Measurements from ENCODE around the gene NOM1. TPM values are rescaled to one million over a fixed set of nuclear protein-coding genes. Genes with fewer than 3 reads are reported as not detected.
A peak's percentile ranks its signal among the peaks of the same experiment; 100 is the strongest.

Gene NOM1
- total and polyA plus RNA-seq, 2 experiments from 2014 or later: 9.2 to 17.9 TPM

DNA sequence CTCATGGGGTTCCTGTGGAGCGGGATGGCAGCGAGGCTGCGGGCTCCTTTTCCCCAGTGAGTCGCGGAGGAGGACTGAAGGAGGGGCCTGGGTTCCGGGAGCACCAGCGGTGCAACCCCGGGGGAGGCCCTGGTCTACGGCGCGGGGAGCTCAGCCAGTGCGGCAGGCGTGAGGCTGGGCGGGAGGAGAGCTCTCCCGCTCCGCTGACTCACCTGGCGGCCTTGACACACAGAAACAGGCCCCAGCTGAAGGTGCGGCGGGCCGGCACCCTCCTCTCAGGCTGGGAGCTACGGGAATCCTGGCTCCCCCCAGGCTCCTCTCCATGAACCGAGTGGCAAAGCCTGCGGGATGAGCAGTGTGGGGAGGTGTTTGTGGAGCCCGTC lies 6.8 kb upstream of the NOM1 start:
- H3K4me1 ChIP-seq (ENCODE audit: insufficient read depth): no peaks in the 10 kb centered on the region
- in situ Hi-C loops (cut with MboI): no loop called here
- H3K27ac ChIP-seq: no peak overlapping the region
- H3K9me2 ChIP-seq (ENCODE audit: insufficient read depth): no peaks in the 10 kb centered on the region
- 21 to 27% methylated on average over 18 to 22 of the region's 24 CpGs for WGBS, 2 experiments (ENCODE audit: low coverage in 1 of 2, low lambda C conversion rate in 2 of 2, missing lambda C conversion rate in 2 of 2)
- H2AFZ ChIP-seq: no peak overlapping the region
- no peak overlapping the region for H3K4me2 ChIP-seq (ENCODE audit: unreplicated experiment)
- H4K20me1 ChIP-seq (ENCODE audit: insufficient read depth): no peaks in the 10 kb centered on the region
- TF ChIP-seq EZH2 (IDR thresholded peaks at IDR 0.05; ENCODE audit: insufficient read depth, poor library complexity, severe bottlenecking) (no peak), EZH2phosphoT487 (IDR thresholded peaks at IDR 0.05; ENCODE audit: insufficient read depth, low read depth) (no peak)
- H3K36me3 ChIP-seq (ENCODE audit: low read depth): no peaks in the 10 kb centered on the region
- no peak overlapping the region for H3K4me3 ChIP-seq
- no peaks in the 10 kb centered on the region for H3F3A ChIP-seq (ENCODE audit: insufficient read depth)
- DNase-seq: peak; percentile 22
- H3K9ac ChIP-seq: no peak overlapping the region
- no peaks in the 10 kb centered on the region for H3K79me2 ChIP-seq (ENCODE audit: insufficient read depth)
- H3K27me3 ChIP-seq (replicated peaks; ENCODE audit: insufficient read depth): peaks cover 23% of the 10 kb centered on the region
- no peaks in the 10 kb centered on the region for H3K9me3 ChIP-seq (ENCODE audit: low read depth)

DNA sequence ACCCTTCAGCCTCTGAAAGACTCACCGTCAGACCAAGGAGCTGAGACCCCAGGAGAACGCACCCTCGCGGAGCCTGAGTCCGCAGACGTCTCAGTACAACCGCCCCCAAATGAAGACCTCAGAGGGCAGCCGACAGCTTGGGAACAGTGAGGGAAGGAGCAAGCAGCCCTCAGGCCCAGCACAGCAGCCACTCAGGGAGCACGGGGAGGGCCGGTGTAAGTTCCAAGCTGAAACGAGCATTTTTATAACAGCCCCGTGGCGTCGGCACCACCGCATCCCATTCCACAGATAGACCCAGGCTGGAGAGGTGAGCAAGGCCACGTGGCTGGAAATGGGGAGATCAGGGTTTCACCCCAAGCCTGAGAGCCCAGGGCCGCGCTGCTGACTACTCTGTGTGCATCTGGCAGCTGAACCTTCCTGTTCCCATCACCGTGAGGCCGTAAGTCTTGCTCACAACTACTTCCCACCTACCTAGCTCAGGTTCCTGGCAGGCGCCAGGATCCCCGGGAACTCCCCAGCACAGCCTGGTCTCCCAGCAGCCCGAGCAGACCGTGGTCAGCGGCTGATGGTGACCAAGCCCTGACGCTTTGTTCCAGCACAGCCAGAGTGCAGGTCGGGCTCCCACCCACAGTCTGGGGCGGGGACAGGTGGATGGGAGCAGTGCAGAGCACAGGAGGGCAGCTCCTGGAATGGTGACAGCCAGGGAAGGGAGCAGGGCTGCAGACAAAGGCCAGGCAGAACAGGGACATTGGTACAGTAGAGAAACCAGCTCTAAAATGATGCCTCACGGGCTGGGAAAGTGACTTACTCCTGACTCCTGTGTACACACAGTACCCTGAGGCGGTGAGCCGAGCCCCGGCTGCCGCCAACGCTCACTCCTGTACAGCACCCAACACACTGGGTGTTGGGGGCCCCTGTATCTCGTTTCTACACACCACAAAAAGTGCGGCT lies 6.1 kb upstream of the NOM1 start:
- no peaks in the 10 kb centered on the region for H3K9me3 ChIP-seq (ENCODE audit: low read depth)
- no peak overlapping the region for H3K4me2 ChIP-seq (ENCODE audit: unreplicated experiment)
- H3K27ac ChIP-seq: no peak overlapping the region
- peak; percentile 14 for DNase-seq
- no peak for TF ChIP-seq EZH2phosphoT487 (IDR thresholded peaks at IDR 0.05; ENCODE audit: insufficient read depth, low read depth)
- no peak for TF ChIP-seq EZH2 (IDR thresholded peaks at IDR 0.05; ENCODE audit: insufficient read depth, poor library complexity, severe bottlenecking)
- H3K4me3 ChIP-seq: no peak overlapping the region
- H4K20me1 ChIP-seq (ENCODE audit: insufficient read depth): no peaks in the 10 kb centered on the region
- no peaks in the 10 kb centered on the region for H3K9me2 ChIP-seq (ENCODE audit: insufficient read depth)
- H3K36me3 ChIP-seq (ENCODE audit: low read depth): no peaks in the 10 kb centered on the region
- H3K4me1 ChIP-seq (ENCODE audit: insufficient read depth): no peaks in the 10 kb centered on the region
- no peaks in the 10 kb centered on the region for H3F3A ChIP-seq (ENCODE audit: insufficient read depth)
- no peak overlapping the region for H2AFZ ChIP-seq
- H3K79me2 ChIP-seq (ENCODE audit: insufficient read depth): no peaks in the 10 kb centered on the region
- in situ Hi-C loops (cut with MboI): no loop called here
- WGBS, 2 experiments (ENCODE audit: low coverage in 1 of 2, low lambda C conversion rate in 2 of 2, missing lambda C conversion rate in 2 of 2): 21 to 26% methylated on average over 33 to 36 of the region's 36 CpGs
- no peak overlapping the region for H3K9ac ChIP-seq
- peaks cover 23% of the 10 kb centered on the region for H3K27me3 ChIP-seq (replicated peaks; ENCODE audit: insufficient read depth)

DNA sequence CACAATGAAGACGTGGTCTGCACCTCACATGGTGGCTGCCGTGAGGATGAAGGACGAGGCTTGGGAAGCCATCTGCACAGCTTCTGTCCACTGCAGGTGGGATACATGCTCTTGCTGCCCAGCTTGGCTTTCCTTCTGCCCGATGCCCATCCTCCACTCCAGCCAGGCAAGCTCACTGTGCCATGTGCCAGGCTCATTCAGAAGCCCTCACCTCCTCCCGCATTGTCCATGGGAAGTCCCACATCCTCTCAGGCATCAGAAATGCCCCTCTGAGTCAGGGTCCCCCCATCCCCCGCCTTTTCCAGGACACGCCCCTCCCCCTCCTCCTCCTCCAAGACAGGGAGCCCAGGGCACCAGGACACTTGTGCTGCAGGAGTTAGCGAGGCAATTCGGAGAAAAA lies 4.6 kb upstream of the NOM1 start:
- H3K79me2 ChIP-seq (ENCODE audit: insufficient read depth): peaks cover 3% of the 10 kb centered on the region; the same call in 1 of the 2 replicates
- in situ Hi-C loops (cut with MboI): no loop called here
- H3K4me1 ChIP-seq (ENCODE audit: insufficient read depth): no peaks in the 10 kb centered on the region
- H3F3A ChIP-seq (ENCODE audit: insufficient read depth): no peaks in the 10 kb centered on the region
- H3K9me3 ChIP-seq (ENCODE audit: low read depth): no peaks in the 10 kb centered on the region
- no peak overlapping the region for H3K4me3 ChIP-seq
- H4K20me1 ChIP-seq (ENCODE audit: insufficient read depth): no peaks in the 10 kb centered on the region
- no peak for DNase-seq
- WGBS, 2 experiments (ENCODE audit: low coverage in 1 of 2, low lambda C conversion rate in 2 of 2, missing lambda C conversion rate in 2 of 2): 35 to 41% methylated on average over 9 of the region's 9 CpGs
- H3K4me2 ChIP-seq (ENCODE audit: unreplicated experiment): no peak overlapping the region
- no peaks in the 10 kb centered on the region for H3K36me3 ChIP-seq (ENCODE audit: low read depth)
- no peak overlapping the region for H2AFZ ChIP-seq
- H3K9ac ChIP-seq: no peak overlapping the region
- no peak overlapping the region for H3K27ac ChIP-seq
- TF ChIP-seq EZH2phosphoT487 (IDR thresholded peaks at IDR 0.05; ENCODE audit: insufficient read depth, low read depth) (no peak), EZH2 (IDR thresholded peaks at IDR 0.05; ENCODE audit: insufficient read depth, poor library complexity, severe bottlenecking) (no peak)
- peaks cover 23% of the 10 kb centered on the region for H3K27me3 ChIP-seq (replicated peaks; ENCODE audit: insufficient read depth)
- no peaks in the 10 kb centered on the region for H3K9me2 ChIP-seq (ENCODE audit: insufficient read depth)

DNA sequence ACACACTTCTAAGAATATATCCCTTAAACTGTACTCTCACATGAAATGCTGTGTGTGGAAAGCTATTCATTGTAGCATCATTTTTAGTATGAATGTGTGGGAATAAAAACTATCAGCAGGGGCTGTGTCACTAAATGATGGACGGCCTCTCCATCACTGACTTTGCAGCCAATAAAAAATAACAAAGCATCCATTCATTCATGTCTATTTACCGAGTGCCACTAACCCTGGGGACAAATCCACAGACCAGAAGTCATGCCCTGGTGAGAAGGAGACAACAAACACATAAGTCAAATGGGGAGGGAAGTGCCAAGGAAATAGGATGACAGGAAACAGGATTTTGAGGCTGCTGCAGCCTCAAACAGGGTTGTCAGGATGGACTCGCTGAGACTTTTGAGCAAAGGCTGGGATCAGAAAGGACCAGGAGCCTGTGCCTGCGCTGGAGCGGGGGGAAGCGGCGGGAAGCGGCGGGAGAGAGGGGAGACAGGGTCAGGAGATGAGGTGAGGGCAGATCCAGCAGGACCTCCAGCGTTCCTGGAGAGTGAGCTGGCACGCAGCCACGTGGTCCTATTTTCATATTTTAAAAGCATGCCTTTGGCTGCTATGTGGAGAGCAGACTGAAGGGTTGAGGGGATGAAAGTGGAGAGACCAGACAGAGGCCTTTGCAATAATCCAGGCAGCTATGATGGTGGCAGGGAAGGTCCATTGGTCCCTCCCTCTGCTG lies 2.2 kb upstream of the NOM1 start:
- DNase-seq: no peak
- 49 to 53% methylated on average over 11 to 12 of the region's 12 CpGs for WGBS, 2 experiments (ENCODE audit: low coverage in 1 of 2, low lambda C conversion rate in 2 of 2, missing lambda C conversion rate in 2 of 2)
- in situ Hi-C loops (cut with MboI): no loop called here
- no peaks in the 10 kb centered on the region for H3K9me3 ChIP-seq (ENCODE audit: low read depth)
- TF ChIP-seq EZH2phosphoT487 (IDR thresholded peaks at IDR 0.05; ENCODE audit: insufficient read depth, low read depth) (no peak), EZH2 (IDR thresholded peaks at IDR 0.05; ENCODE audit: insufficient read depth, poor library complexity, severe bottlenecking) (no peak)
- H3K27ac ChIP-seq: no peak overlapping the region
- peaks cover 23% of the 10 kb centered on the region for H3K27me3 ChIP-seq (replicated peaks; ENCODE audit: insufficient read depth)
- no peaks in the 10 kb centered on the region for H3K36me3 ChIP-seq (ENCODE audit: low read depth)
- no peak overlapping the region for H3K4me2 ChIP-seq (ENCODE audit: unreplicated experiment)
- peaks cover 7% of the 10 kb centered on the region for H3K4me1 ChIP-seq (ENCODE audit: insufficient read depth)
- no peak overlapping the region for H3K4me3 ChIP-seq
- no peaks in the 10 kb centered on the region for H4K20me1 ChIP-seq (ENCODE audit: insufficient read depth)
- no peak overlapping the region for H2AFZ ChIP-seq
- no peak overlapping the region for H3K9ac ChIP-seq
- peaks cover 27% of the 10 kb centered on the region for H3K79me2 ChIP-seq (ENCODE audit: insufficient read depth)
- peaks cover 21% of the 10 kb centered on the region for H3F3A ChIP-seq (ENCODE audit: insufficient read depth)
- no peaks in the 10 kb centered on the region for H3K9me2 ChIP-seq (ENCODE audit: insufficient read depth)
